Activated CD4-positive, alpha-beta T cell treated with anti-CD3 and anti-CD28 coated beads, Interleukin-2, amount 50 U/mL, for 4 hours (primary cell): ENCODE measurements around the gene GAA.

Source experiments
- DNase-seq, 2 experiments: peaks; one replicate each; pipeline ENCODE4 v3.0.0-alpha.2; 2020

Gene GAA

DNA sequence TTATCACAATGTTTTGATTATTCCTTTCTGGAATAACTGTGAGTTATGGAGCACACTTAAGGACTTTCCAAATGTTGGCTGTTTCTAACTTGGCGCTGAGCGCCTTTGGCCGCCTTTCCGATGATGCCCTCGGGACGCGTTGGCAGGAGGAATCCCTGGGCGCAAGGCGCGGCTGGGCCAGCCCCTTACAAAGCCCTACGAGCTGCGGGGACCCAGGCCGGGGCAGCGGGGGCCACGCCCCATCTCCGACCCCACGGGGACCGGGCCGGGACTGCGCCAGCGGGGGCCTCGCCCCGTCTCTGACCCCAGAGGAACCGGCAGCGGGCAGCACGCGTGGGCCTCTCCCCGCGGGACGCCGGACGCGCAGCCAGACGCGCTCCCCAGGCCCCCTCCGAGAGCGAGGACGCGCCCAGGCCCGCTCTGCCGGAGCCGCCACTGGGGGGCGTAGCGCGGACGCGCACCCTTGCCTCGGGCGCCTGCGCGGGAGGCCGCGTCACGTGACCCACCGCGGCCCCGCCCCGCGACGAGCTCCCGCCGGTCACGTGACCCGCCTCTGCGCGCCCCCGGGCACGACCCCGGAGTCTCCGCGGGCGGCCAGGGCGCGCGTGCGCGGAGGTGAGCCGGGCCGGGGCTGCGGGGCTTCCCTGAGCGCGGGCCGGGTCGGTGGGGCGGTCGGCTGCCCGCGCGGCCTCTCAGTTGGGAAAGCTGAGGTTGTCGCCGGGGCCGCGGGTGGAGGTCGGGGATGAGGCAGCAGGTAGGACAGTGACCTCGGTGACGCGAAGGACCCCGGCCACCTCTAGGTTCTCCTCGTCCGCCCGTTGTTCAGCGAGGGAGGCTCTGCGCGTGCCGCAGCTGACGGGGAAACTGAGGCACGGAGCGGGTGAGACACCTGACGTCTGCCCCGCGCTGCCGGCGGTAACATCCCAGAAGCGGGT, at the start of gene GAA:
TSS of gene GAA (plus strand) at position 571 of the 935 bp plus-strand sequence. CDS start 3,006 bp downstream, outside the sequence.
- peak; percentile 75 to 78 for DNase-seq

DNA sequence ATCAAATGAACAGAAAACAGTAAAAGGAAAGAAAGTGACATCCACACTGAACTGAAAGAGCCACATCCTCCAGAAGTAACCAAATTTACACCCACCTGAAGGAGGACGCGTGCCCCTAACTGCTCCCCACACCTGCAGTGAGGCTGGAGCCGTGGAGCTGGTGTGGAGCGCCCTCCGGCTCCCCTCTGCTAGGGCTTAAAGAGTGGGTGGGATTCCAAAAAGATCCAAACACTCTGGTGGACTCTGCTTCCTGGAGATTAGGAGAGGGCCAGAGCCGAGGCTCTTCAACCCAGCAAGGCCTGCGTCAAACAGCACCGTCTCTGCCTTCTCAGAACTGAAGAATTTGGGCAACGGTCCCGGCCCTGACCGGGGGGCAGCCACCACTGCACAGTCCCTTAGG, 49.7 kb upstream of the GAA start:
- no peak for DNase-seq

DNA sequence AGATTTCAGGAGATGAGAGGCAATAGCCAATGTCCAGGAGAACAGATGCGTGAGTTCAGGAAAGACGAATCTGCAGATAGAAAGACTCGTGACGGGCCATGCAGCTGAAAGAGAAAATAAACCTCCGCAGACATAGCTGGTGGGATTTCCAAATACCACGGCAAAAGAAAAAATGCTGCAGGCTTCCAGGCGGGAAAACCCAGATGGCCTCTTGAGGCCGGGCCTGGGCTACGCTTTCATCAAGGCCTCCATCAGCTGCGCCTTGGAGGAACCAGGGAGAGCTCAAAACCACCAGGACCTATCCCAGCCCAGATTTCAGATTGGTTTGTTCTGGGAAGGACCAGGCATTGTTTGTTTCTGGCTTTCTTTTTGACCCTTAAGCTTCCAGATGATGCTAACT, 48.3 kb upstream of the GAA start:
- DNase-seq: no peak

DNA sequence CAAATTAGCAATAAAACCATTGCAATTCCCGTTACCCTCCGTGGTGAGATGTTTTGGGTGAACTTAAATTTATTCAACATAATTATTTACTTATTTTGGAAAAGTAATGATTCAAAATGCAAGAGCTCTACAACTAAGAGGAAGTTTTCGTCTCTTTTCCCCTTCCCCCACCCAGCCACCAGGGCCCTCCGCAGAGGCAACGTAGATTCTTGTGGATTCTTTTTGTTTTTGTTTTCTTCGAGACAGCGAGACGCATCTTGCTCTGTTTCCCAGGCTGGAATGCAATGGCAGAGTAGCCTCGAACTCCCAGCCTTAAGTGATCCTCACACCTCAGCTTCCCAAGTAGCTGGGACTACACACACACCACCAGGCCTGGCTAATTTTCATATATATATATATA, 45.8 kb upstream of the GAA start:
- DNase-seq: no peak

- DNase-seq: no peak
Measured at GRCh38 chr17:80058311-80058955, 42.9 kb upstream of the GAA start.

DNA sequence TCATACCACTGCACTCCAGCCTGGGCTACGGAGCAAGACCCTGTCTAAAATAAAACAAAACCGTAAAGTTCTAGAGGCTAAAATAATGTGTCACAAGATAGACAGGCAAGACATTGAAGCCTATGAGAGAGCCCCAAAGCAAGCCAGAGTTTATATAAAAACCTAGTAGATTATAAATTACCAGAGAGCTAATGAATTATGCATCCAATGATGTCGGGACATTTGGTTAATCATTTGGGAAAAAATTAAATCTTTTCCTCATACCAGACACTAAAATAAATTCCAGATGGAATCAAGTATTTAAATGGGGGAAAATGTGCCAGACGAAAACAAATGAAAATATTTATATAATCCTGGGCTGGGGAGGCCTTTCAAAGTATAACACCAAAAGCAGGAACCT, 40.7 kb upstream of the GAA start:
- no peak for DNase-seq

DNA sequence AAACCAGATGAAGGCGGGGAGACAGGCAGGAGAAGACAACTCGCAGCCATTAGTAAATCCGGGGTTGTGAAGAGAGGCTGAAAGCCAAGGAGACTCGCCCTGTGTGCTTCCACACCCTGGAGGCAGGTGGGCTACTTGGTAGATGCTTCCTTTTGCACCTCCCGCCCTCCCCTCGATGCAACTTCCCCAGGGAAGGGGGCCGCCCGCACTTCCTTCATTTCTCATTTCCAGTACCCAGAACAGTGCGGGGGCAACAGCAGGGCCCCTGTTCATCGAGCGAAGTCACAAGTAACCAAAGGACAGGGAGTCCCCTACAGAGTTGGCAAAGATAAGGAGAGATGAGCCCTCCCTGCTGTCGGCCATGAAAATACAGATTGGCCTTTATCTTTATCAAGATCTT, 40.0 kb upstream of the GAA start:
- DNase-seq: no peak

DNA sequence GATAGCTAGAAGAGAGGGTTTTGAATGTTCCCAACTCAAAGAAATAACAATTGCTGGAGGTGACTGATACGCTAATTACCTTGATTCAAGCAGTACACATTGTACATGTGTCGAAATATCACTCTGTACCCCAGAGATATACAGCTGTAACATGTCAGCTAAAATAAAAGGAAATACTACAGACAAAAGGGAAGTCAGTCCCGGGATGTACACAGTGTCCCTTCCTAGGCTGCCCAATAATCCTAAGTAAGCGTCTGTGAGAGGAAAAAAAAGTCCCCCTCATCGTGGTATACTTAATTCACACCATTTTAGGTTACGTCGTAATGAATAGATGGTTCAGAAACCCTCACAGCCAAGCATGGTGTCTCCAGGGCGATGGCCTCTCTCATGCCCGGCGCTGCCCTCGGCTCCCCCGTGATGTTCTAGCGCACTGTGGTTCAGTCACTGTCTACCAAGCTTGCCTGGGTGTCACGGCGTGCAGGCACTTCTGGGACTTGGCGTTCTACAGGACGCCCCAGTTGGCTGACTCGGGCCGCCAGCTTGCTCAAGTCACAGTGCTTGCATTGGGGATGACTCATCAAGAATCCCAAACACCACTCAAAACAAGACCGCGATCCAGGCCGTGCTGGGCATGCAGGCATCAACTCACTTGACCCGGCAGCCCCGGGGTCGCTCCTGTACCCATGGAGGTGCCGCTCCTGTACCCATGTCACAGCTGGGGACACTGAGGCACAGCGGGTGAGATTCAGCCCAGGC, 37.4 kb upstream of the GAA start:
- DNase-seq: no peak

DNA sequence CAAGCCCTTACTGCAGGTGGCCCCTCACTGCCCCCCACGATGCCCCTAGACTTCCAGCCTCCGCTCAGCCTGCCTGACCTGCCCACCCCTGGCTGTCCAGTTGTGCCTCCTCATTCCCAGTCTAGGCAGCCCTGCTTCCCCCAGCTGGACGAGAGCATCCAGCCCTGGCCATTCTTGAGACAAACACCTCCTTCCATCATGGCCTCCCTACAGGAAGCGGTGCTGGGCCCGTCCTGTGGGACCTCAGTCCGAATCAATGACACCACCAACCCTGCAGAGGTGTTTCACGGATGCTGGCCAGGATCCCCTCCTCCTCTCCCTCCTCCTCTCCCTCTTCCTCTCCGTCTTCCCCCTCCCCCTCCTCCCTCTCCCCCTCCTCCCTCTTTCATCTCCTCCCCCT, 36.7 kb upstream of the GAA start:
- no peak for DNase-seq

DNA sequence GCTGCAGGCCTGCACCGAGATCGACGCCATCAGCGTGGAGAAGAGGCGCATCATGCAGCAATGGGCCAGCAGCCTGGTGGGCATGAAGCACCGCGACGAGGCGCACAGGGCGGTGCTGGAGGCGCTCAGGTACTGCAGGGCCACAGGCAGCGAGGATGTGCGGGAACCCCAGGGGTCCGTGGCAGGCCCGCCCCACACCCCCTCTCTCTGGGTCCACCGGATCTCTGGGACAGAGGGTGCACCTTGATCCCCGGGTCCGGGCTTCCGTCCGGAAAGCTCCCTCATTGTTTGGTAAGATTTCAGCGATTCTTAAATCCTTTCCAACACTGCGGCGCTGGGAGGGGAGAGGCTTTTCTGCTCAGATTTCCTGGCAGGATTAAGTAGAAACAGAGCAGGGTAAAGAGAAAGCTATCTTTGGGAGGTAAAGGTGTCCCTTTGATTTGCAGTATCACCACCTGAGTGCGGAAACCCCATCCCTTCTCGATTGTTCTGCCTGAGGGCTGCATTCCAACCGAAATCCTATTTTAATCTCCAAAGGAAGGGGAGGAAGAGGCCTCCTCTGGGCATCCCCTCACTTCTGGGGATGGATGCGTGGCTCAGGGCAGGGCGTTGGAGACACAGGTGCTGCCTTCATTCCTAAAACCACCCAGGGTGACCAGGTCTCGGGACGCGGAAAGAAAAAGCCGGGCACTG, 35.8 kb upstream of the GAA start:
- DNase-seq: no peak

DNA sequence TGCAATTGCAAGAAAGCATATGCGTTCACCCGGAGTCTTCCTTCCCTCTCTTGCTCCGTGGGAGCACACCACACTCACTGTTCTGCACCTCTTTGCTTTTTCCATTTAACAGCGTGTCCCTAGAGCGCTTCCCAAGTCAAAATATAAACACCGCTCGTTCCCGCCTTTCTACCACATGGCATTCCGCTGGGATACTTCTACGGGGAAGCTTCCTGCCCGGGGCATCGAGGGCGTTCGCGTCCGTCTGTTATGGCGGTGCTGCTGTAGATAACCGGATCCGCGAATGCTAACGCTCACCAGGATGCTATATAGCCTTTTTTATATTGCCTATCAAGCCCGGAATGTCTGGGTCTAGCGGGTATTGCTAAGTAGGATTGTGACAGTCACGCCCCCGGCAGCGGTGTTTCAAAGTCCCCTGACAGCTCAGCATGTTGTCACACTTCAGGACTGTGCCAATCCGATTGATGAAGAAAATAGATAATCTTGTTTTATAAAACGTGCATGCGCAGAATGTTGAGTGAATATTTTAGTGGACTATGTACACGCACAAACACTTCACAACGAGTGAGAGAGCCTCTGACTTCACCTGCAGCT, 33.9 kb upstream of the GAA start:
- DNase-seq: no peak

GRCh38 chr17:80068301-80069222, 32.8 kb upstream of the GAA start:
- DNase-seq: no peak

DNA sequence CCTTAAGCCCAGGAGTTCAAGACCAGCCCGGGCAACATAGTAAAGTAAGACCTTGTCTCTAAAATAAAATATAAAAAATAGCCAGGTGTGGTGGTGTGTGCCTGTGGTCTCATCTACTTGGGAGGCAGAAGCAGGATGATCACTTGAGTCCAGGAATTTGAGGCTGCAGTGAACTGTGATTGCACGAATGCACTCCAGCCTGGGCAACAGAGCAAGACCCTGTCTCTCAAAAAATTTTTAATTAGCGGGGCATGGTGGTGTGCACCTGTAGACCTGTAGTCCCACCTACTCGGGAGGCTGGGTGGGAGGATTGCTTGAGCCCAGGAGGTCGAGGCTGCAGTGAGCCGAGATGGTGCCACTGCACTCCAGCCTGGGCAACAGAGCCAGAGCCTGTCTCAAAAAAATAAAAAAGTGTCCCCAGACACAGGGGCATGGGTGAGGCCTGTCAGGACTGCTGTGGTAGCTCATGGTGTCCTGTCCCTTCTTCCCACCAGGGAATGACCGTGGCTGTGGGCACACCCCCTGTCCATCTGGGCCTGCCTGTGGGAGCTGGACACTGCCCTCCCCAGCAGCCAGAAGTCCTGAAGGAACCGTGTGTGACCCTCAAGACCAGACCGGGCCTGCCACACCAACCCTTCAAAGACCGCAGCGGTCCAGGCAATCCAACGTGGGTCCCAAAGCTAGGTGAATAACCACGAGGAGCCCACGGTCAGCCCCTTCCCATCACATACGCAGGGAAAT, 30.8 kb upstream of the GAA start:
- DNase-seq: no peak

- DNase-seq: no peak
Measured at GRCh38 chr17:80071116-80071841, 30.1 kb upstream of the GAA start.

DNA sequence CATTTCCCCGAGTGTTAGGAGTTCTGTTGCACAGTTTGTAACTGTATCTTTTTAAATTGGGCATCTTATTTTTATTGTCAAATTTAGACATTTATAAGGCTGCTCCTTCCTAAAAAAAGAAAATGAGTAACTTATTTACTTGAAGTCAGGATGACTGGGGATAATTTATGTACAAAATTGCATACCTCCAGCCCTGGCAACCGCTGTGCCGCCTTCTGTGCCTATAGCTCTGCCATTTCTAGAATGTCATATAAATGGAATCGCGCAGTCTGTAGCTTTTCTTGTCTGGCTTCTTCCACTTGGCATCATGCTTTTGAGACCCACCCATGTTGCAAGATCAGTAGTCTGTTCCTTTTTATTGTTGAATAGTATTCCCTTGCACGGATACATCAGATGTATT, 29.0 kb upstream of the GAA start:
- DNase-seq: no peak

GRCh38 chr17:80080081-80080480, 21.3 kb upstream of the GAA start:
- no peak for DNase-seq

DNA sequence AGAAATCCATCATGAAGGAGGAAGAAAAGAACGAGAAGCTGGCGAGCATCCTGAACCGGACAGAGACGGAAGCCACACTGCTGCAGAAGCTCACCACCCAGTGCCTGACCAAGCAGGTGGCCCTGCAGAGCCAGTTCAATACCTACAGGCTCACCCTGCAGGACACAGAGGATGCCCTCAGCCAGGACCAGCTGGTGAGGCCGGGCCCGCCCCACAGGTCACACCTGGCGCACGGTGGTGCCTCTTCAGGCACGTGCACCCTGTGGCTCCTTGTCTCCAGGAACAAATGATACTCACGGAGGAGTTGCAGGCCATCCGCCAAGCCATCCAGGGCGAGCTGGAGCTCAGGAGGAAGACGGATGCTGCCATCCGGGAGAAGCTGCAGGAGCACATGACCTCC, 19.8 kb upstream of the GAA start:
- DNase-seq: no peak

- DNase-seq: peak; percentile 53 to 60
Measured at GRCh38 chr17:80082403-80083135, 18.8 kb upstream of the GAA start.

GRCh38 chr17:80083136-80083661, 18.2 kb upstream of the GAA start:
- DNase-seq: no peak
